Measurements from ENCODE around the gene PSME1. TPM values are rescaled to one million over a fixed set of nuclear protein-coding genes. Genes with fewer than 3 reads are reported as not detected.

Gene PSME1
- total RNA-seq, 1 experiment from 2014 or later, result 160 TPM

DNA sequence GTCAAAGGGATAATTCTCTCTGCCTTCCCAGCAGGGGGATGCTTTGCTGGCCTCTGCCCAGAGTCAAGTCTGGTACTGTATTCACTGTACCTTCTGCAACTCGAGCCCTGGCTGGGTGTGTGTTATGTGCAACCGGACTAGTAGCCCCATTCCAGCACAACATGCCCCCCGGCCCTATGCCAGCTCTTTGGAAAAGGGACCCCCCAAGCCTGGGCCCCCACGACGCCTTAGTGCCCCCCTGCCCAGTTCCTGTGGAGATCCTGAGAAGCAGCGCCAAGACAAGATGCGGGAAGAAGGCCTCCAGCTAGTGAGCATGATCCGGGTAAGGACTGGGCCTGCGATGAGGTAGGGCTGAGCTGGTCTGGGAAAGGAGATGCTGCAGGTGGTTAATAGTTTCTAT, 14.6 kb downstream of the PSME1 start:
- Histone ChIP-seq H3K27ac (ENCODE audit: low read depth, low read length, poor library complexity, severe bottlenecking) (no peak overlapping the region), H3K9me3 (ENCODE audit: low read depth, low read length, poor library complexity, severe bottlenecking) (no peaks in the 10 kb centered on the region), H3K36me3 (ENCODE audit: insufficient read depth, low read length, poor library complexity, severe bottlenecking) (peaks cover 48% of the 10 kb centered on the region), H3K4me1 (ENCODE audit: insufficient read depth, low read length, poor library complexity, severe bottlenecking) (peaks cover 8% of the 10 kb centered on the region), H3K27me3 (replicated peaks; ENCODE audit: insufficient read depth, low read depth, low read length, poor library complexity) (no peaks in the 10 kb centered on the region), H3K4me3 (ENCODE audit: low read depth, low read length, poor library complexity, severe bottlenecking) (no peak overlapping the region)
- BruUV-seq (replicated peaks), result no TSS peak
- DNase-seq (ENCODE audit: low spot score), result no peak
- intact Hi-C loops (cut with micrococcal nuclease; ENCODE audit: unreplicated experiment), result no loop called here
- ChIA-PET POLR2A (ENCODE audit: low non-redundant PET) (no interaction called here), CTCF (no interaction called here)
- no peak for TF ChIP-seq EZH2 (IDR thresholded peaks at IDR 0.05; ENCODE audit: borderline replicate concordance, low read depth, low read length, poor library complexity, severe bottlenecking)
- TF ChIP-seq, protein P1, sequence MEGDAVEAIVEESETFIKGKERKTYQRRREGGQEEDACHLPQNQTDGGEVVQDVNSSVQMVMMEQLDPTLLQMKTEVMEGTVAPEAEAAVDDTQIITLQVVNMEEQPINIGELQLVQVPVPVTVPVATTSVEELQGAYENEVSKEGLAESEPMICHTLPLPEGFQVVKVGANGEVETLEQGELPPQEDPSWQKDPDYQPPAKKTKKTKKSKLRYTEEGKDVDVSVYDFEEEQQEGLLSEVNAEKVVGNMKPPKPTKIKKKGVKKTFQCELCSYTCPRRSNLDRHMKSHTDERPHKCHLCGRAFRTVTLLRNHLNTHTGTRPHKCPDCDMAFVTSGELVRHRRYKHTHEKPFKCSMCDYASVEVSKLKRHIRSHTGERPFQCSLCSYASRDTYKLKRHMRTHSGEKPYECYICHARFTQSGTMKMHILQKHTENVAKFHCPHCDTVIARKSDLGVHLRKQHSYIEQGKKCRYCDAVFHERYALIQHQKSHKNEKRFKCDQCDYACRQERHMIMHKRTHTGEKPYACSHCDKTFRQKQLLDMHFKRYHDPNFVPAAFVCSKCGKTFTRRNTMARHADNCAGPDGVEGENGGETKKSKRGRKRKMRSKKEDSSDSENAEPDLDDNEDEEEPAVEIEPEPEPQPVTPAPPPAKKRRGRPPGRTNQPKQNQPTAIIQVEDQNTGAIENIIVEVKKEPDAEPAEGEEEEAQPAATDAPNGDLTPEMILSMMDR (conservative IDR thresholded peaks at IDR 0.05; ENCODE audit: low read depth, low read length), result no peak

DNA sequence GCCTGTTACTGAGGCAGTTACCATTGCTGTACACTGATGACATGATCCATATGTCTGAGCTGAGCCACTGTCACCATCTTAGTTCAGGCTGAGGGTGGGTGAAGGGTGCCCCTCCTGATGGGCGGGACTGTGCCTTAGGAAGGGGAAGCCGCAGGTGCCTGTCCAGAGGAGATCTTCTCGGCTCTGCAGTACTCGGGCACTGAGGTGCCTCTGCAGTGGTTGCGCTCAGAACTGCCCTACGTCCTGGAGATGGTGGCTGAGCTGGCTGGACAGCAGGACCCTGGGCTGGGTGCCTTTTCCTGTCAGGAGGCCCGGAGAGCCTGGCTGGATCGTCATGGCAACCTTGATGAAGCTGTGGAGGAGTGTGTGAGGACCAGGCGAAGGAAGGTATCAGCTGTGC, 15.0 kb downstream of the PSME1 start:
- H3K27me3 ChIP-seq (replicated peaks; ENCODE audit: insufficient read depth, low read depth, low read length, poor library complexity), result no peaks in the 10 kb centered on the region
- BruUV-seq (replicated peaks), result no TSS peak
- H3K4me1 ChIP-seq (ENCODE audit: insufficient read depth, low read length, poor library complexity, severe bottlenecking), result peaks cover 5% of the 10 kb centered on the region
- H3K9me3 ChIP-seq (ENCODE audit: low read depth, low read length, poor library complexity, severe bottlenecking), result no peaks in the 10 kb centered on the region
- no peak for DNase-seq (ENCODE audit: low spot score)
- ChIA-PET CTCF (no interaction called here), POLR2A (ENCODE audit: low non-redundant PET) (no interaction called here)
- H3K36me3 ChIP-seq (ENCODE audit: insufficient read depth, low read length, poor library complexity, severe bottlenecking), result peaks cover 52% of the 10 kb centered on the region
- intact Hi-C loops (cut with micrococcal nuclease; ENCODE audit: unreplicated experiment), result no loop called here
- TF ChIP-seq, protein P1 (conservative IDR thresholded peaks at IDR 0.05; ENCODE audit: low read depth, low read length), result no peak
- no peak for TF ChIP-seq EZH2 (IDR thresholded peaks at IDR 0.05; ENCODE audit: borderline replicate concordance, low read depth, low read length, poor library complexity, severe bottlenecking)
- no peak overlapping the region for H3K27ac ChIP-seq (ENCODE audit: low read depth, low read length, poor library complexity, severe bottlenecking)
- no peak overlapping the region for H3K4me3 ChIP-seq (ENCODE audit: low read depth, low read length, poor library complexity, severe bottlenecking)

DNA sequence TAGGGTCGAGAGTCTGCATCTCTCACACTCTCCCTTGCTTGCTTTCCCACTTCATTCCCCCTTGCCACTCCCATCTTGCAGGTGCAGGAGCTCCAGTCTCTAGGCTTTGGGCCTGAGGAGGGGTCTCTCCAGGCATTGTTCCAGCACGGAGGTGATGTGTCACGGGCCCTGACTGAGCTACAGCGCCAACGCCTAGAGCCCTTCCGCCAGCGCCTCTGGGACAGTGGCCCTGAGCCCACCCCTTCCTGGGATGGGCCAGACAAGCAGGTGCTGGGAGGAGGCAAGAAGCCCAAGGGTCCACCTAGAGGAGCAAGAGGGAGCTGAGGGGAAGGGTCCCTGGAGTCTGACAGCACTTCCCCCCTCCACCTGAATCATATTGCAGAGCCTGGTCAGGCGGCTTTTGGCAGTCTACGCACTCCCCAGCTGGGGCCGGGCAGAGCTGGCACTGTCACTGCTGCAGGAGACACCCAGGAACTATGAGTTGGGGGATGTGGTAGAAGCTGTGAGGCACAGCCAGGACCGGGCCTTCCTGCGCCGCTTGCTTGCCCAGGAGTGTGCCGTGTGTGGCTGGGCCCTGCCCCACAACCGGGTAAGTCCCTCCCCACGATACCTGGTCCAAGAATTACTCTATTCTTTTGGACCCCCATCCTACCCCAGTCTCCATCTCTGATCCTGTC, 15.5 kb downstream of the PSME1 start:
- H3K4me3 ChIP-seq (ENCODE audit: low read depth, low read length, poor library complexity, severe bottlenecking), result no peak overlapping the region
- H3K9me3 ChIP-seq (ENCODE audit: low read depth, low read length, poor library complexity, severe bottlenecking), result no peaks in the 10 kb centered on the region
- peaks cover 55% of the 10 kb centered on the region for H3K36me3 ChIP-seq (ENCODE audit: insufficient read depth, low read length, poor library complexity, severe bottlenecking)
- H3K27me3 ChIP-seq (replicated peaks; ENCODE audit: insufficient read depth, low read depth, low read length, poor library complexity), result no peaks in the 10 kb centered on the region
- intact Hi-C loops (cut with micrococcal nuclease; ENCODE audit: unreplicated experiment), result no loop called here
- no peak overlapping the region for H3K27ac ChIP-seq (ENCODE audit: low read depth, low read length, poor library complexity, severe bottlenecking)
- POLR2A ChIA-PET (ENCODE audit: low non-redundant PET), result no interaction called here
- TF ChIP-seq EZH2 (IDR thresholded peaks at IDR 0.05; ENCODE audit: borderline replicate concordance, low read depth, low read length, poor library complexity, severe bottlenecking), result no peak
- TF ChIP-seq, protein P1 (conservative IDR thresholded peaks at IDR 0.05; ENCODE audit: low read depth, low read length), result no peak
- no peak for DNase-seq (ENCODE audit: low spot score)
- H3K4me1 ChIP-seq (ENCODE audit: insufficient read depth, low read length, poor library complexity, severe bottlenecking), result peaks cover 5% of the 10 kb centered on the region
- CTCF ChIA-PET, result no interaction called here
- no TSS peak for BruUV-seq (replicated peaks)

All from A673 (cell line).